Common myeloid progenitor, CD34-positive (primary cell): ENCODE data around the gene PSMD9.
A peak's percentile ranks its signal among the peaks of the same experiment; 100 is the strongest.
"Not testable (repeated sequence)": the region's sequence is repeated elsewhere in the genome, so short reads cannot be mapped to it uniquely, and the experiment has no call there.

Source experiments
- CTCF ChIA-PET: fragments of 350-600 bp; sonication (Branson Sonifier 250); formaldehyde crosslinking; loops from one replicate; lab custom pipeline; 2021; ENCODE audit warnings: antibody characterized with exemption; lab: Charles Lee
- POLR2A ChIA-PET: fragments of 350-600 bp; sonication (Branson Sonifier 250); formaldehyde crosslinking; loops from one replicate; lab custom pipeline; 2021; ENCODE audit warnings: antibody characterized with exemption; lab: Charles Lee
- DNase-seq, 3 donors: peaks; one replicate each; pipeline versions ENCODE4 v3.0.0 to v3.0.0-alpha.2; 2013
- H3K27ac ChIP-seq, 2 experiments: 1 replicate in 1 of 2; 2 replicates in 1 of 2; pipeline ENCODE4 v1.7.0; 2013; ENCODE audit warnings: inconsistent platforms in 2 of 2, low read length in 2 of 2, mild to moderate bottlenecking in 2 of 2, low read depth in 1 of 2, moderate library complexity in 1 of 2; ENCODE audit not compliant: severe bottlenecking in 2 of 2, insufficient read depth in 1 of 2, poor library complexity in 1 of 2
- H3K27me3 ChIP-seq, 5 experiments: replicated peaks in 2 of 5; 1 replicate in 3 of 5; 2 replicates in 2 of 5; pipeline versions ENCODE4 v1.6.1 to v1.7.0; 2013; ENCODE audit warnings: low read length in 4 of 5, mild to moderate bottlenecking in 2 of 5, moderate library complexity in 2 of 5, inconsistent platforms in 1 of 5; ENCODE audit not compliant: insufficient read depth in 5 of 5, control insufficient read depth in 4 of 5
- H3K36me3 ChIP-seq, 4 experiments: 1 replicate in 2 of 4; 2 replicates in 2 of 4; pipeline versions ENCODE4 v1.6.1 to v1.7.0; 2013; ENCODE audit warnings: low read length in 3 of 4, control low read depth in 1 of 4, mild to moderate bottlenecking in 1 of 4; ENCODE audit not compliant: control insufficient read depth in 4 of 4, insufficient read depth in 4 of 4
- H3K4me1 ChIP-seq, 4 experiments: 1 replicate in 3 of 4; 2 replicates in 1 of 4; pipeline versions ENCODE4 v1.6.1 to v1.7.1; 2013; ENCODE audit warnings: low read length in 3 of 4, mild to moderate bottlenecking in 3 of 4, control low read depth in 1 of 4, inconsistent platforms in 1 of 4, moderate library complexity in 1 of 4; ENCODE audit not compliant: control insufficient read depth in 4 of 4, insufficient read depth in 4 of 4; ENCODE audit errors: control extremely low read depth in 1 of 4
- H3K4me3 ChIP-seq, 7 experiments: 1 replicate in 4 of 7; 2 replicates in 3 of 7; pipeline versions ENCODE4 v1.5.1 to v1.7.0; 2013; ENCODE audit warnings: mild to moderate bottlenecking in 7 of 7, low read length in 6 of 7, moderate library complexity in 6 of 7, inconsistent platforms in 2 of 7, low read depth in 2 of 7, control low read depth in 1 of 7; ENCODE audit not compliant: insufficient read depth in 4 of 7, control insufficient read depth in 1 of 7; ENCODE audit errors: extremely low read depth in 1 of 7
- H3K9me3 ChIP-seq, 5 experiments: 1 replicate in 4 of 5; 2 replicates in 1 of 5; pipeline versions ENCODE4 v1.6.1 to v1.7.1; 2013; ENCODE audit warnings: low read length in 4 of 5, mild to moderate bottlenecking in 2 of 5, inconsistent platforms in 1 of 5, low read depth in 1 of 5, moderate library complexity in 1 of 5; ENCODE audit not compliant: control insufficient read depth in 4 of 5, insufficient read depth in 2 of 5; ENCODE audit errors: control extremely low read depth in 1 of 5
- WGBS: methylation state at CpG from one replicate; pipeline ENCODE4 v1.1.5; 2013; ENCODE audit not compliant: insufficient coverage; 5-methylcytosine and 5-hydroxymethylcytosine counted together

The PSMD9 gene

DNA sequence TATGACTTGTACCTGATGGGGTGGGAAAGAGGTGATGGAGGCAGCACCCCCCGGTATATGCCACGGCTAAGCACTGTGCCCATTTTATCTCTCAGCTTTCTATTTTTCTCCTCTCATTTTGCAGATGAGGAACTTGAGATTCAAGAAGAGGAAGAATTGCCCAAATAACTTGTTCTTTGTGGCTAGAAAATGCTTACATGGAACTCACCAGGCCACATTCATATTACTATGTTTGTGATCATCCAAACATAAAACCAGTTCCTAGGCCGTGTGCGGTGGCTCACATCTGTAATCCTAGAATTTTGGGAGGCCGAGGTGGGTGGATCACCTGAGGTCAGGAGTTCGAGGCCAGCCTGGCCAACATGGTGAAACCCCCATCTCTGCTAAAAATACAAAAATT, 14.5 kb upstream of the PSMD9 start:
- Histone ChIP-seq H3K36me3 (no peaks in the 10 kb centered on the region), H3K27ac (no peak overlapping the region), H3K9me3 (no peaks in the 10 kb centered on the region), H3K4me1 (peaks cover 0 to 14% (median 0%) of the 10 kb centered on the region in 4 experiments), H3K4me3 (no peak overlapping the region), H3K27me3 (no peaks in the 10 kb centered on the region)
- CTCF ChIA-PET = interaction anchor here (1.2 to 2.3 kb wide), 2 partner anchors 14 to 299 kb away, joined by 3 to 5 read pairs; partner anchors contain the start of gene PSMD9
- DNase-seq = no peak
- POLR2A ChIA-PET = no interaction called here
- 79% methylated on average over 2 of the region's 6 CpGs for whole genome bisulfite sequencing

DNA sequence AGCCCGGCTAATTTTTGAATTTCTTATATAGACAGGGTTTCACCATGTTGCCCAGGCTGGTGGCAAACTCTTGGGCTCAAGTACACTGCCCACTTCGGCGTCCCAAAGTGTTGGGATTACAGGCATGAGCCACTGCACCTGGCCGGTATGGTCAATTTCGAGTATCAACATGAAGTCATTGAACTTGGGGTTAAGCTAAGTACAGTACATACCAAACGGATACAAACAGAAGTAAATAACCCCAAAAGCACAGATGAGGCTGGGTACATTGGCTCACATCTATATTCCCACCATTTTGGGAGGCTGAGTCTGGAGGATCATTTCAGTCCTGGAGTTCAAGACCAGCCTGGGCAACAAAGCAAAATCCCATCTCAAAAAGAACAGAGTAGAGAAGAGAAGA, 13.0 kb upstream of the PSMD9 start:
- H3K4me1 ChIP-seq = peaks cover 0 to 14% (median 0%) of the 10 kb centered on the region in 4 experiments
- DNase-seq = no peak
- no peaks in the 10 kb centered on the region for H3K27me3 ChIP-seq
- H3K4me3 ChIP-seq = no peak overlapping the region
- H3K9me3 ChIP-seq = no peaks in the 10 kb centered on the region
- 100% methylated on average over 5 of the region's 6 CpGs for WGBS
- H3K27ac ChIP-seq = no peak overlapping the region
- CTCF ChIA-PET = interaction anchor here (1.8 kb wide), 1 partner anchor 12 kb away, joined by 4 read pairs; no protein-coding TSS in a partner anchor
- POLR2A ChIA-PET = interaction anchor here (0.7 kb wide), 2 partner anchors 14 to 47 kb away, joined by 3 to 4 read pairs; no protein-coding TSS in a partner anchor
- H3K36me3 ChIP-seq = no peaks in the 10 kb centered on the region

DNA sequence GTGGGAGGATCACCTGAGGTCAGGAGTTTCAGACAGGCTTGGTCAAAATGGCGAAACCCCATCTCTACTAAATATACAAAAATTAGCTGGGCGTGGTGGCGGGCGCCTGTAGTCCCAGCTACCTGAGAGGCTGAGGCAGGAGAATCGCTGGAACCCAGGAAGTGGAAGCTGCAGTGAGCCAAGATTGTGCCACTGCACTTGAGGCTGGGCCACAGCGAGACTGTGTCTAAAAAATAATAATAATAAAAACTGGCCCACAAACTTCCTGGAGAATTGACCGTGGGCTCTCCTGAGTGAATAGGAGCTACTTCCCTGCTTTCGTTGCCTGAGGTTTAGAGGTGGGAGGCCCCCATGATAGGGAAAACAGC, 12.5 kb upstream of the PSMD9 start:
- peaks cover 0 to 14% (median 0%) of the 10 kb centered on the region in 4 experiments for H3K4me1 ChIP-seq
- POLR2A ChIA-PET, H3K36me3 ChIP-seq, H3K27ac ChIP-seq, DNase-seq, H3K9me3 ChIP-seq, H3K27me3 ChIP-seq, H3K4me3 ChIP-seq: not testable (repeated sequence)
- 85% methylated on average over 6 of the region's 8 CpGs for WGBS
- CTCF ChIA-PET = interaction anchor here (1.8 kb wide), 1 partner anchor 12 kb away, joined by 4 read pairs; no protein-coding TSS in a partner anchor

DNA sequence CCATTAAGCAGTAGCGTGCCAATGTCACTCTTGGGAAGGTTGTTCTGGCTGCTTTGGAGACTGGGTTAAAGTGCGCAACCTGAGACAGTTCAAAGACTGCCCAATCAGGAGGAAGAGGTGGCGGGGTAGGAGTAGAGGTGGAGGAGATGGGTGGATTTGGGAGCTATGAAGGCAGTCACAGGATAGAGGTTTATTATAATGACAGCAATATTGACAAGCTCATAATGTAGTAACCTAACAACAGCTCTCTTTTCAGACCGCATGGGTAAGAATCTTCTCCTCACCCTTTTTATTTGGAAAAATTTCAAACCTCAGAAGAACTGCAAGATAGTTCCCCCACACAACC, 5.3 kb upstream of the PSMD9 start:
- H3K27me3 ChIP-seq = peaks cover 0 to 2% (median 0%) of the 10 kb centered on the region in 5 experiments
- H3K4me1 ChIP-seq = peaks cover 0 to 6% (median 2%) of the 10 kb centered on the region in 4 experiments
- DNase-seq = no peak
- H3K36me3 ChIP-seq = no peaks in the 10 kb centered on the region
- no peaks in the 10 kb centered on the region for H3K9me3 ChIP-seq
- ChIA-PET CTCF (interaction anchor here (0.6 kb wide), 1 partner anchor 106 kb away, joined by 3 read pairs; no protein-coding TSS in a partner anchor), POLR2A (no interaction called here)
- no peak overlapping the region for H3K27ac ChIP-seq
- 93% methylated on average over 4 of the region's 4 CpGs for WGBS
- no peak overlapping the region for H3K4me3 ChIP-seq

DNA sequence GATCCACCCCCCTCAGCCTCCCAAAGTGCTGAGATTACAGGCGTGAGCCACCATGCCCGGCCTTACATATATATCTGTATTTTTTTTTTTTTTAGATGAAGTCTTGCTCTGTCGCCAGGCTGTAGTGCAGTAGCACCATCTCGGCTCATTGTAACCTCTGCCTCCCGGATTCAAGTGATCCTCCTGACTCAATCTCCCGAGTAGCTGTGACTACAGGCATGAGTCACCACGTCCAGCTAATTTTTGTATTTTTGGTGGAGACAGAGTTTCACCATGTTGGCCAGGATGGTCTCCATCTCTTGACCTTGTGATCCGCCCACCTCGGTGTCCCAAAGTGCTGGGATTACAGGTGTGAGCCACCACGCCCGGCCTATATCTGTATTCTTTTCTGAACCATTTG, 3.5 kb upstream of the PSMD9 start:
- CTCF ChIA-PET, H3K27ac ChIP-seq, POLR2A ChIA-PET, H3K36me3 ChIP-seq, DNase-seq, H3K4me3 ChIP-seq, H3K27me3 ChIP-seq, H3K9me3 ChIP-seq: not testable (repeated sequence)
- peaks cover 3 to 21% (median 12%) of the 10 kb centered on the region in 4 experiments for H3K4me1 ChIP-seq
- WGBS = 96% methylated on average over 3 of the region's 11 CpGs

DNA sequence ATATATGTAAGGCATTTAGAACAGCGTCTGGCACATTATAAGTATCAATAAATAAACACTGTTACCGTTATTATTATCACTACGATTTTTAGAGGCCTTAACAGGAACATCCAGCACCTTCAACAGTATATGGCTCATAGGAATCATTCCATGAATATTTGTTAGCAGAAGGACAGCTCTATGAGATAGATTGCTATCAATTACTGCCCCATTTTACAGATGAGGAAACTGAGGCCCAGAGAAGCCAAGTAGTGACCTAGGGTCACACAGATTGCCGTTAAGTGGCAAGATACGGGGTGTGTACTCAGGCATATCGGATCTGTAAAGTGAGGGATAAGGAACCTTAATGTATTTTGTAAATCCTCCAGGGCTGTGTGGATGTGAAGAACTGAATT, 510 bp upstream of the PSMD9 start:
- WGBS = no CpG with 5 or more reads among the region's 6 CpGs
- CTCF ChIA-PET = interaction anchor here (0.8 to 7.3 kb wide), 11 partner anchors 12 to 202 kb away, joined by 3 to 90 read pairs (median 4); partner anchors contain the start of gene RHOF
- Histone ChIP-seq H3K27me3 (no peaks in the 10 kb centered on the region), H3K9me3 (no peaks in the 10 kb centered on the region), H3K27ac (peak overlapping the region in 1 of 2 experiments; percentile 91), H3K4me3 (peak overlapping the region in 5 of 7 experiments; percentile 80 to 94 (median 90)), H3K36me3 (peaks cover 0 to 4% (median under 1%) of the 10 kb centered on the region in 4 experiments), H3K4me1 (peaks cover 3 to 22% (median 14%) of the 10 kb centered on the region in 4 experiments)
- no peak for DNase-seq
- POLR2A ChIA-PET = no interaction called here

DNA sequence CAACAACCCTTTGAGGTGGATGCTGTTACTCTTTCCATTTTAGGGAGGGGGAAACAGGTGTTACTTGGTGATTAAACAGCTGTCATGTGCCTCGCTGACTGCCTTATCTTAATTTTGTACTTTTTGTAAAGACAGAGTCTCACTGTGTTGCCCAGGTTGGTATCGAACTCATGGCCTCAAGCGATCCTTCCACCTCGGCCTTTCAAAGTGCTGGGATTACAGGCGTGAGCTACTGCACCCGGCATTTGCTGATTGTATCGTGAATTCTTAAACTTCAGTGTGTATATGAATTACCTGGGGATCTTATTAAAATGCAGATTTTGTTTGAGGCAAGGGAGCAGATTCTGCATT, 659 bp downstream of the PSMD9 start:
- 8% methylated on average over 7 of the region's 7 CpGs for WGBS
- no peaks in the 10 kb centered on the region for H3K9me3 ChIP-seq
- H3K4me1 ChIP-seq = peaks cover 3 to 23% (median 18%) of the 10 kb centered on the region in 4 experiments
- H3K27ac ChIP-seq = peak overlapping the region; percentile 87 to 91
- no peaks in the 10 kb centered on the region for H3K27me3 ChIP-seq
- ChIA-PET CTCF (interaction anchor here (1.4 to 7.3 kb wide), 4 partner anchors 62 to 114 kb away, joined by 3 to 90 read pairs (median 16); partner anchors contain the start of gene RHOF), POLR2A (interaction anchor here (0.6 kb wide), 1 partner anchor 92 kb away, joined by 4 read pairs; no protein-coding TSS in a partner anchor)
- peak overlapping the region; percentile 72 to 94 (median 90) for H3K4me3 ChIP-seq
- DNase-seq = no peak
- H3K36me3 ChIP-seq = peaks cover 0 to 5% (median 4%) of the 10 kb centered on the region in 4 experiments
